T-helper 9 cell (primary cell): ENCODE results near the gene SERPINB2.

Experiments
- DNase-seq: peaks from one replicate; pipeline ENCODE4 v3.0.0-alpha.2; 2020
- total RNA-seq, 2 donors: gene quantifications; one replicate each; lab custom pipeline; 2026; lab: John Stamatoyannopoulos, UW

The SERPINB2 gene, protein sequence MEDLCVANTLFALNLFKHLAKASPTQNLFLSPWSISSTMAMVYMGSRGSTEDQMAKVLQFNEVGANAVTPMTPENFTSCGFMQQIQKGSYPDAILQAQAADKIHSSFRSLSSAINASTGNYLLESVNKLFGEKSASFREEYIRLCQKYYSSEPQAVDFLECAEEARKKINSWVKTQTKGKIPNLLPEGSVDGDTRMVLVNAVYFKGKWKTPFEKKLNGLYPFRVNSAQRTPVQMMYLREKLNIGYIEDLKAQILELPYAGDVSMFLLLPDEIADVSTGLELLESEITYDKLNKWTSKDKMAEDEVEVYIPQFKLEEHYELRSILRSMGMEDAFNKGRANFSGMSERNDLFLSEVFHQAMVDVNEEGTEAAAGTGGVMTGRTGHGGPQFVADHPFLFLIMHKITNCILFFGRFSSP
- 0 to 0.07 reads per million in 2 donors for total RNA-seq

DNA sequence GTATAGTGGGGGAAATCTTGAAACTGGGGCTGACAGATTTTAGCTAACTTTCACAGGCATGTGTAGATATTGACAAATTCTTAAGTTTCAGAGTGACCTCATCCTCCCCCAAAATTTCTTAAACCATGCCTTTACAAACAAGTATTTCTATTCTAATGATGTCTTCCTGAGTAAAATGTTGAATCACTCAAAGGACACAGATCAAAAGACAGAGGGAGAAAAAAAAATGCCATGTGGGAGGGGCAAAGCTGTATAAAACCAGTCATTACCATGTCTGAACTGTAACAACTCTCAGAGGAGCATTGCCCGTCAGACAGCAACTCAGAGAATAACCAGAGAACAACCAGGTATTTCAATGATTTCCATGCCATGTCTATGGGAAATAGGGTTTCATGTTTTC lies at the start of gene SERPINB2:
SERPINB2 (plus strand) TSS at position 282 of the 400 bp plus-strand sequence. CDS start 3,740 bp downstream, outside the sequence.
- no peak for DNase-seq

GRCh38 chr18:63843008-63843407 lies 44.5 kb upstream of the SERPINB2 start:
- no peak for DNase-seq

DNA sequence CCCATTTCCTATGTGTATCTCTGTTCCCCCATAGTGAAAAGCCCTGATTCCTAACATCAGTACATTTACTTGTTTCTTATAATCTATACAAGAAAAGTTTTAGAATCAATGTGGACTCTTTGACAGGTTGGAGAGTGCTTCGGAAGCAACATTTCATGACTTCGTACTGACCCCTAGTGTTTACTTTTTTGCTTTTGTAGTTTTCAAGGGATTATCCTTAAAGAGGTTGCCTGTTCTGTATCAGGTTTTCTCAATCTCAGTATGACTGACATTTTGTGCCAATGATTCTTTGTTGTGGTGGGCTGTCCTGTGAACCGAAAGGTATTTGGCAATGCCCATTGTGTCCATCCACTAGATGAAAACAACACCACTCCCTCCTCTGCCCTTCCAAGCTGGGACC lies 43.3 kb upstream of the SERPINB2 start:
- no peak for DNase-seq

GRCh38 chr18:63848159-63848558 lies 39.3 kb upstream of the SERPINB2 start:
- no peak for DNase-seq

DNA sequence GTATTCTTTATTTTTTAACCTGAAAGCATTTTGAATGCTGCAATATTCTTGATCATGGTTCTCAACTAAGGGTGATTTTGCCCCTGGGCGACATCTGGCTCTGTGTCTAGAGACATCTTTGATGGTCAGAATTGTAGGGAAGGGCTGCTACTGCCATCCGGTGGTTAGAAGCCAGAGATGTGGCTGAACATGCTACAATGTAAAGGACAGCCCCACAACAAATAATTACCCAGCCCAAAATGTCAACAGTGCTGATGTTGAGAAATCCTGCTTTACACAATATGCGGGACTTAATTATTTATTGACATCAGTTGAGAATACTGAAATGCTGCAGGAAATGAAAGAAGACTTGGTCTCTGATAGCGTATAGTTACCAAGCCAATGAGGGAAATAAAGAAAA lies 37.5 kb upstream of the SERPINB2 start:
- no peak for DNase-seq

GRCh38 chr18:63850636-63851035 lies 36.9 kb upstream of the SERPINB2 start:
- DNase-seq, result no peak

- no peak for DNase-seq
Observed at GRCh38 chr18:63858456-63858855, 29.0 kb upstream of the SERPINB2 start.

- DNase-seq, result no peak
Observed at GRCh38 chr18:63859781-63860475, 27.6 kb upstream of the SERPINB2 start.

DNA sequence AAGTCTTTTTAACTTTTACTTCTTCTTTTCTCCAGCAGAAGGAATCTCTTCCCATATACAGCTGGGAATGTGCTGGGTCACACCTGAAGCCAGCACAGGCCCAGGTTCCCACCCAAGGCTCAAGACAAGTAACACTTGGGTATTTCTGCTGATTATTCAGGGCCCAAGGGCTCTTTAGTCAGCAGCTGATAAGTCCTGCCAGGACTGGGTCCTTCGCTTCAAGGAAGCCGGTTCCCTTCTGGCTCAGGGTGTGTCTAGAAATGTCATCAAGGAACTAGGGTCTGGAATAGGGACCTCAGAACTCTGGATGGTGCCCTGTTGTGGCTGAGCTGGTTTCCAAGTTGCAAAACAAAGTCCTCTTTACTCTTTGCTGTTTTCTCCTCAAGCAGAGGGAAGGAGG lies 27.0 kb upstream of the SERPINB2 start:
- DNase-seq, result no peak

- DNase-seq, result no peak
Observed at GRCh38 chr18:63867368-63868125, 20.0 kb upstream of the SERPINB2 start.

GRCh38 chr18:63868546-63868945 lies 19.0 kb upstream of the SERPINB2 start:
- no peak for DNase-seq

GRCh38 chr18:63869374-63869773 lies 18.1 kb upstream of the SERPINB2 start:
- DNase-seq, result no peak

- no peak for DNase-seq
Observed at GRCh38 chr18:63869851-63870250, 17.7 kb upstream of the SERPINB2 start.

DNA sequence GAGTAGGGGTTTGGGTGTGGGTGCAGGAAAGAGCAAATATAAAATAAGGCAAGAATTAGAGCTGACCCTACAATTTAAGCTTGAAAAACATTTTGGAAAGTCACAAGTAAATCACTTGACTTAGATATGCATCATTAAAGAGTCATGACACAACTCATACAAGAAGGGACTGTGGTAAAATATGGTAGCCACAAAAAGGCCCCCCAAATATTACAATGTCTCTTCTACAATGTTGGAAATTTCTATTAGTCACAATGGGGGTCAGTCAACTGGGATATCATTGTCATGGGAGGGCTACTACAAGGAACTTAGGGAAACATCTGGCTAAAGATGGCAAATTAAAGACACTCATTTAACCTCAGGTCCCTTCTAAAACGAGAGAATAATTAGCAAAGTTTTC lies 15.7 kb upstream of the SERPINB2 start:
- DNase-seq, result no peak

- no peak for DNase-seq
Observed at GRCh38 chr18:63872586-63872985, 14.9 kb upstream of the SERPINB2 start.

DNA sequence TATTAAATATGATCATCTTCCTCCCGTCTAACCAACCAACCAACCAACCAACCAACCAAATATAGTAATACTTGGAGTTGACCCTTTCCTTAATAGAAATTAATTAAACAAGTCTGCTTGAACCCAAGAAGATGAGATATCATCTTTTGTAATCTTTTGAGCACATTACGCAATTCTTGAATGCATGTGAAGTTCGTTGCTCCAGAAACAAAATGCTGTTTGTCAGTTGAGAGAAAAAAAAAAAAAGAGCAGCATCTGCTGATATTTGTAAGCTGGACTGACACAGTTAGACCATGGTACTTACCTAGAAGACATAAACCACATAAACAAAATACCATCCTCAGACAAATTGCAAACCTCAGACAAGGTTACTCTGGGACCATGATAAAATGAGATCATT lies 9.2 kb upstream of the SERPINB2 start:
- DNase-seq, result no peak

DNA sequence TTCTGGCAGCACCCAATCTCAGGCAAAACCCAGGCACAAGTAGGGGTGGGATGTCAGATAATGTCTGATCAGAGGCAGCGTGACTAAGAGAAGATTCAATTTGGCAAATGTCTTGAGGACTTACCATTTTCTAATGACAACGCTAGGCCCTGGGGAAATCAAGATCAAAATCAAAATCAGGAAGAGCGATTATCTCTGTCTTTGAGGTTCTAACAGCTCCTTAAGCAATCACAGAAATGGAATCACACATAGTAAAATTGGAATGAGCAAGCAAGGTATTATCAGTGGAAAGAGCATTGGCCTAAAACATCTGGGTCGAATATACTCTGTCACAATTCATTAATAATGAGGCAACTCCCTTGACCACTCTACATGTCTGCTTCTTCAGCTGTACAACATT lies 8.6 kb upstream of the SERPINB2 start:
- no peak for DNase-seq

DNA sequence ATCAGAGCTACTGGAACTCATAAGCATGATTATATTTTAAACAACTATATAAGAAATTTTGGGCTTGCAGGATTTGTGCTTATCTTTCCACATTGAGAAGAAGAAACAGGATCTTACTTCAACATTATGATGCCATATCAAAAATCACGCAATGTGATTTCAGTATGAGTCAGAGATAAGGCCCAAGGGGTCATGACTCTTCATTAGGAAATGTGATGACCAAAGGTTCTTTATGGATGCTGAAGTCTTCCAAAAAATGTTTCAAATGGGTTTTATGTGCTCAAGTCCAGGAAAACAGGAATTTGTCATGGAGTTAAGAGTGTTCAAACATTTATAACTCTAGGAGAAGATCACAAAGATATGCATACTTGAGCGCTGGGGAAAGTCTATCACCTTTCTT lies 7.8 kb upstream of the SERPINB2 start:
- no peak for DNase-seq

DNA sequence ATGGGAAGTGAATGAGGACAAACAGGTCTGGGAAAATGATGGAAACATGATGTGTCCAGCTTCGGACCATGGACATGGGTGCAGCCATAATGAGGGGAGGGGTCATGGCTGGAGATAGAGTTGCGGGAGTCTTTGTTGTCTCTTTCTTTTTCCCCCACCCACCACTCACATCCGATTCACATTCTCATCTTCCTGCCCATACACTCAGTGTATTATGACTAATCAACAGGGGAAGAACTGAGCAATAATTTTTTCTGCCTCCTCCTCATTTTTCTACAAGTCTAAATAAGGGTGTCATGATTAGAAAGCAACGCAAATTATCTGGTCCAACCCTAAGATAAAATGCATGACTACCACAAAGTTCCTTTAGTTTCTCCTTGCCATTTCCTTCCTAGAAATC lies 5.7 kb upstream of the SERPINB2 start:
- no peak for DNase-seq

DNA sequence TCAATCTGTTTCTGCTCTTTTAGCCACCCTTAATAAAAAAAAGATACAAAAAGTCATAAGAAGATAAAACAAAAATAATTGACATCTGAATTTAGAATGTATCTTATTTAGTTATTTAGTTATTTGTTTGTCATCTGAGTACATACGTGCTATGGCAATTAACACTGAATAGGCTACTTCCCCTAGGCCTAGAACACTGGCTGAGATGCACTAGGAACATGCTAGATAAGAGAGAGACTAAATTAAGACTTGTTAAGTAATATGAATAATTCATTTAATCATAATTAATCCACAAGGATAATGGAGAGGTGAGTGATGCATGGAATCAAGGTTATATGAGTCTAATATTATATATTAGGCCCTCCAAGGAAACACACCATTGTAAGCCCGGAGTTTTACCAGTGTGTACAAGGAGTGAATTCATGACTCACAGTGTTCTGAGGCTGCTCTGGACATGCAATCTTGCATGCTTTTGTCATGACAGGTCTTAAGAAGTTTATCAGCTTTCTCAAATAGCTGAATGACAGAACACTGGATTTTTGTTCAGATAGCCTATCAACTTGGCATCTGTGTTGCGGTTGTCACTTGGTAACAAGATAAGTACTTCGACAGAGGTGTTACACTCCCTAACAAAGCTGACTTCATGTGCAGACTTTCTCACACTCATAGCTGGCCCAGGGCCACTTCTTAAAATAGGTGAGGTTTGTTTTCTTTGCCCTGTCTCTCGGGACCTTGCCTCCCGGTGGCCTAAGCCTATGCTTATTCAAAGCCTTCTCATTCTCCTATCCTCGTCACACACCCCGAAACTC lies 5.0 kb upstream of the SERPINB2 start:
- DNase-seq, result no peak

DNA sequence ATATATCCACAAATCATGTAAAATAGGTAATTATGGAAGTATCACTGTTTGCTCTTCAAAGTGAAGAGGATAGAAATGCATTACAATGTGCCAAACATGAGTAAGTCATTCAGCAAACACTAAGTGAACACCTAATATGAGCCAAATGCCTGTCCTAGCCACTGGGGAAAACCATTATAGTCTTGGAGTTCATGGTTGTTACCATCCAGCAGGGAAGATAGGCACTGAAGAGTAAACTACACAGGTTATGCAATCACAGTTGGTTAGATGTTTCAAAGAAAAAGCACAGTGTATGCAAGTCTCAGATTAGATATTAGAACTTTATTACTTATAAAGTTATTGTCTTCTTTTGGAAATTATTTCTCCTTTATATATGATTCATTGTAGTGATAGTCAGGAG lies 3.9 kb upstream of the SERPINB2 start:
- DNase-seq, result no peak

- DNase-seq, result no peak
Observed at GRCh38 chr18:63888470-63889190, 1.1 kb downstream of the SERPINB2 start.
